GM18873 (cell line): ENCODE measurements around the gene ACTN1.

Source experiments
- ATAC-seq: cut with Tn5 transposase; IDR thresholded peaks from one replicate; pipeline ENCODE4 v1.9.1; 2021; ENCODE audit warnings: mild to moderate bottlenecking, moderate library complexity, moderate number of reproducible peaks; ENCODE audit not compliant: unreplicated experiment, low FRiP score

ACTN1 gene

DNA sequence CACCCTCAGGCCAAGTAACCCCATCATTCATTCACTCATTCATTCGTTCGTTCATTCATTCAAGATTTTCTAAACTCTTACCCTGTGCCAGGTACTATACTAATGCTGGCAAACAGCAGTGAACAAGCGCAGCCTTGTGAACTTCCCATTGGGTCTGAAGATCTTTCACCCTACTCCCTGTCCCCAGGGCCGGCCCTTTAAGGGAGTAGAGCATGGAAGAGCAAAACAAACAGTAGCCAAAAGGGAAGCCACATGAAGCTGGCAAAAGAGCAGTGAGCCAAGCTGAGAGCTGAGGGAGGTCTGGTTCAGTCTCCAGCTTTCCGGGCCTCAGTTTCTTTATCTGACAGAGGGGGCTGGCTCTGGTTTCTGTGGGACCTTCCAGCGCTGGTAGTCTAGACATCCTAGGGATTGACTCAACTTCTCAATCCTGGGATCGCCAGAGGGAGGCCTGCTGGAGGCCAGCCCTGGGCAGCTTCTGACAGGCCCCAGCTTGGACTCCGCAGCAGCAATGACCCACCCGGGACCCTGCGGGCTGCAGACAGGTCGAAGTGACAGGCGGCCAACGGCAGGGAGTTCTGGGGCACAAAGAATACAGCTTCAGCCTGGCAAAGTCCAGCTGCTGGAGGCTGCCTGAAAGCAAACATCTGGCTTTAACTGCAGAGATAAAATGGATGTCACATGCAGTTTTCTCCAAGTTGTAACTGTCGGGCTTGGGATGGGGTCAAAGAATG lies 27.1 kb downstream of the ACTN1 start:
- ATAC-seq, result no peak

DNA sequence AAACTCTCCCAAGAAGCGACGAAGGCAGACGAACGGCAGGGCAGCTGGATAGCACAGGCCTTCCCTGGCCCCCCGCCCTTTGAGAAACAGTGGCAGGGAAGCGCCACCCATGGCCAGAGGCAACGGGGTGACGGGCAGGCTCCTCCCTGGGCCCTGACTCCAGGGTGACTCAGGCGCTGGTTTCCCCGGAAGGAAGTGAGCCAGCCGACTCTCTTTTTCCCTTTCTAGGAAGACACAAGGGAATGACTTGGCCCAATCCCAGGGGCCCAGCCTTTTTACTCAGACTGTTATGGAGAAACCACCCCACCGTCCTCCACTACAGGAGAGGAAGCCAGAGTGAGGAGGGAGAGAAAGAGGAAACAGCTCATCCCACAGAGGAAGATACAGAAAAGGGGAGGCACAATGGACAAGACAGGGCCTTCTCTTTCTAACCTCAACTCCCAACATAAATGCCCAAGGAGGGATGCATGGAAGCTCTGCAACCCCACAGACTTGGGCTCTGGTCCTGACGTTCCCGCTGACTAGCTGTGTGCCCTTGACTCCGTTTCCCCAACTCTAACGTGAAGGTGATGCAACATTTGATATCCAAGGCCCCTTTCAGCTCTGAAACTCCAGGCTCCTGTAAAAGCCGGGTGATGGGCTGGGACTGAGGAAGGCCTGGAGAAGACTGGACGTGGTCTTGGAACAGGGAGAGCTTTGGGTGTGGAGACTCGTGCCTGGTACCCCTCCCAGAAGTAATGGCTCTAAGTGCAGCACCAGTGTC lies 27.9 kb downstream of the ACTN1 start:
- no peak for ATAC-seq

DNA sequence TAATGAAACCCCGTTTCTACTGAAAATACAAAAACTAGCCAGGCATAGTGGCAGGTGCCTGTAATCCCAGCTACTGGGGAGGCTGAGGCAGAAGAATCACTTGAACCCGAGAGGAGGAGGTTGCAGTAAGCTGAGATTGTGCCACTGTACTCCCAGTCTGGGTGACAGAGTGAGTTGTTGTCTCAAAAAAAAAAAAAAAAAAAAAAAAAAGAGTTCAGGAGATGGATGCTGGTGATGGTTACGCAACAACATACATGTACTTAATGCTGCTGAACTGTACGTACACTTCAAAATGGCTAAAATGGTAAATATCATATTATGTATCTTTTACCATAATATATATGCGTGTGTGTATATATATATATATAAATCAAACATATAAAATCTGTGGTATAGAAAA lies 29.0 kb downstream of the ACTN1 start:
- no peak for ATAC-seq

DNA sequence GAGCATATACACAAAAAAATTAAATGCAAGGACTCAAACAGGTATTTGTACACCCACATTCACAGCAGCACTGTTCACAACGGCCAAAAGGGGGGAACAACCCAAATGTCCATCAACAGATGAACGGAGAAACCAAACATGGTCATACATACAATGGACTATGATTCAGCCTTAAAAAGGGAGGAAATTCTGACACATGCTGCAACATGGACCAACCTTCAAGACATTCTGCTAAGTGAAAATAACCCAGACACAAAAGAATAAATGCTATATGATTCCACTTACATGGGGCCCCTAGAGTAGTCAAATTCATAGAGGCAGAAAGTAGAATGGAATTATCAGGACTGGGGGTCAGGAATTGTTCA lies 29.5 kb downstream of the ACTN1 start:
- no peak for ATAC-seq

DNA sequence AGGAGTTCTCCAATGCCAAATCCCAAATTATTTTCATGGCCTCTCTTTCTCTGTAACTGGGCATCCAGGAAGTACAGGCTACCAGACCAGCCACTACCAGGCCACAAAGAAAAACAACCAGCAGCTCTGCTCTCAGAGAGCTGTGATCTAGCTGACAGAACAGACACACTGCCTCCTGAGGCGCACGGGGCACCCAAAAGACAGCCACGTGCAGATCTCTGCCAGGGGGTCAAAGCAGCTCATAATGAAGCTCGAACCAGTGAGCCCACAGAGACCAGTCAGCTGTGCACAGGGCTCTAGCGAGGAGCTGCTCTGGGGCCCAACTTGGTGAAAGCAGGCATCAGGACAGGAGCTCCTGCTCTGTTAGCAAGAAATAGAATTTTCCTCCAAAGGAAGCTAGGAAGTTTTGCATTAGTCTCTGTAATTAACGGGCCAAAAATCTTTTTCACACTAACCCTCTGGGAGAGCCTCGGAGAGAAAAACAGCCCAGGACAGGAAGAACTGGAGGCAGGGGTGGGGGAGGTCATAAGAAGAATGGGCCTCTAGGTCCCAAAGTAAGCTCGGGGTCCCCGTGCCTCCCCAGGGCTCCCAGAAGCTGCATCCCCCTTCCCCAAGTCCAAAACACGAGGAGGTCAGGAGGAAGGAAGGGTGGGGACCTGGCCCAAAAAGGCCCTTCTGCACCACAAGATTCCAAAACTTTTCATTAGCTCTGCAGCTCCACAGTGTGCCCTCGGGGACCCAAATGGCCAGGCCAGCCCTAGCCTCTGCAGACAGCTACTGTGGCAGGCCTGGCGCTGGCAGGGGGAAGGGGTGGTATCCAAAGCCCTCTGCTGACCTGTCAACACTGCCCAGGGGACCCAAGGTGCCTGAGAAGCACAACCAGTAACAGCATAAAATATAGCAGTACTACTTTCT lies 30.2 kb downstream of the ACTN1 start:
- ATAC-seq, result no peak

DNA sequence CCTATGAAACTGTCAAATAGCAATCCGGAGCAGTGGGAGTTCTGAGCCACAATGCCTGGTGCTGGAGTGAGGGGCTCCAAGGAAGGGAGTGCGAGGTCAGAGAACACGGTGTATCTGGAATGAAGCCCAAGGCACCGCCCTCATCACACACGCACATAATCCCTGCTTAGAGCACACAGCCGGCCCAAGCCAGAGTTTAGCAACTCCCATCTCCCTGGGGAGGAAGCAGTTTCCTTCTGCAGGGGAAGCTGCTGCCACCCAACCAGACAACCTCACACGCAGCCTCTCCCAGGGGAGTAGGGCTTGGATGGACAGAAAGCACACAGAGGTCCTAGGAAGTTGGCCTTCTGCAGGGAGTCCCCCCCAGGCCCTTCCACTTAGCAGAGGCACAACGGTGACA lies 31.3 kb downstream of the ACTN1 start:
- ATAC-seq, result no peak

DNA sequence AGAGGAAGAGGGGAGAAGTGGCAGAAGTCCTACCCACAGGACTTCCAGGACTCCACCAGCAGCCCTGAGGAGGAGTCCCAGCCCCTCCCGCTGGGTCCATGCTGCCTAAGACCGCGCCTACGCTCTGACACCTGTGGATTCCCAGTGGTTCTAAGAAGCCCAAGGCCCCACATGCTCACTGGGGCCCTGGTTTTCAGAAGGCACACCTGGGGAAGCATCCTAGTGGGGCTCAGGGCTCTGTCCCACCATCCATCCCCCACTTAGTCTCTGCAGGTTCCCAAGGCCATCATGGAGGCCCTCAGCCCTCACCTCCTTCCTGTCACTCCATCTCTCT lies 32.6 kb downstream of the ACTN1 start:
- ATAC-seq, result no peak

DNA sequence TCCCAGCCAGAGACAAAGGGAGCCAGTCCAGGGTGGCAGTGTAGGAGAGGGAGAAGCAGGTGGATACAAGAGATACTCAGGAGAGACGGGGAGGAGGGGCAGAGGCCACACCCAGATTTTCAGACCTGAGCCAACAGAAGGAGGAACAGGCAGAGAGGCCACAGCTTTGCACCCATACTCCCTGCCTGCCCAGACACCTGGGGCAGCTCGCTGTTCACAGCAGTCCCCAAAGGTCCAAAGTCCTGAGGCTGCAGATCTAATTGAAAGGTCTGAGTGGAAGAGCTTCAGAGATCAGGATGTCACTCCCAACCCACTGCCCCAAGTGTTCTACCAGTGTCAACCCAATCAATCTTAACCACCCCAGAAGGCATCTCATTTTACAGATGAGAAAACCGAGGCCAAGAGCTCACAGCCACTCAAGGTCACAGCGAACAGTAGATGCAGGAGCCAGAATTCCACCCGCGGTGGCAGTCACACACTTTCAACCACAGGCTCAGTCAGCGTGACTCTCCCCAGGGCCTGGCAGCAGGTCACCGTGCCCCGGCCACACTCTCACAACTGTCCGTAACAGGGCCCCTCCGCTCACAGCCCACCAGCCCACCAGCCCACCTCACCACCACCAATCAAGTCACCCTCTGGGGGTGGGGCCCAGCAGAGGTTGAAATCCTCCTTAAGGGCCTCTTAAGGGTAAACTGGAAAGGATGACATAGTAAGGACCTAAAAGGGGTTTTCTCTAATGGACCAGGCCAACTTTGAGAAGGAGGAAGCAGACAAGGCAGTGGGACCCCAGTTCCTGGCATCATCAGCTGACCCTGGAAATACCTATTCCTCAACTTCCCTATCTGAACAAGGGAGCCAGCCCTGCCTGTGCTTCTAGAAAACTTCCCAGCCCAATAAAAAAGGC lies 33.3 kb downstream of the ACTN1 start:
- ATAC-seq, result no peak

DNA sequence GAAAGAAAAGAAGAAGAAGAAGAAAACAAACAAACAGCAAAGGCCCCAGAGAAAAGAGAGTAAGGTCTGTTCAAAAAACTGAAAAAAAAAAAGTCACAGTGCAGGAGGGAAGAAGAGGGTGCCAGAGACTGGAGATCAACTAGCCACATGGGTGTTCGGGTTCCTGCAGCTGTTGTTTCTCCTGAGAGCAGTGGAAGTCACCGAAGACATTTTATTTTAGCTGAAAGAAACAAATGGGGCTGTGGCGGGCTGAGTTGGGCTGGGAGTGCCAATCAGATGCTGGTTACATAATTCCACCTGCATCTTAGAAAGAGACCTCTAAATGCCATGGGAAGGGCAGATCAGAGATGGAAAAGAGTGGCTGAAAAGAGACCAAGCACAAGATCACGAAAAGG lies 33.9 kb downstream of the ACTN1 start:
- ATAC-seq, result no peak

DNA sequence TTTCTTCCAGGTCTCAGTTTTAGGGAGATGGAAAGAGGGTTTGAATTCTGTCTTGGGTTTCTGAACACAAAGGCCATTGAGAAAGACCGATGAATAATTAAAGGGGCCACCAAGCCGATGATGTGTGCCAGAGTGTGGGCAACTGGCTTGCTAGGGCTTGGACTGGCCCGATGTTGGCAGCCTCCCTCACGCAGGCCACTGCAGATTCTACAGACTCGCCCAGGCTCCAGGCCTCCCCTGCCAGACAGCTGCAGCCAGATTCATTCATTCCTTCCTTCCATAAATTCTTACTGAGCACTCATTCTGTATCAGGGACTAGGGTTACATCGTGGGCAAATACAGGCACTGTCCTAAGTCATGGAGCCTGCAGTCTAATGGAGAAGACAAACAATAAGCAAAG lies 34.9 kb downstream of the ACTN1 start:
- no peak for ATAC-seq

DNA sequence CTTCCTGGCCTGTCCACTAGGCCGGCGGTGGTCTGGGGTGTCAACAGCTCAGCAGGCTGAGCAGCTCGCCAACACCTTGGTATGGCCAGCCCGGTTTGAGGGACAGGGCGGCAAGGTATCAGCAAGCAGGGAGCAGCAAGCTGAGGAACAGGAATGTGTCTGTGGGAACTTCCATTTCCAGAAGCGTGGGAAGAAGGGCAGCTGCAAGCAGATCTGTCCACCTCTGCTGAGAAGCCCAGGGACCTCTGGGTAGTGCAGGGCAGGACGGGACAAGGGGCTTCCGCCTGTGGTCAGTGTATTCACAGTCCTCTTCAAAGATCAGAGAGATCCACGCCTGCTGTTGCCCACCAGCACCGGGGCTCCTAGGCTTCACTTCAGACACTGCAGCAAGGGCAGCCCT lies 36.0 kb downstream of the ACTN1 start:
- no peak for ATAC-seq

DNA sequence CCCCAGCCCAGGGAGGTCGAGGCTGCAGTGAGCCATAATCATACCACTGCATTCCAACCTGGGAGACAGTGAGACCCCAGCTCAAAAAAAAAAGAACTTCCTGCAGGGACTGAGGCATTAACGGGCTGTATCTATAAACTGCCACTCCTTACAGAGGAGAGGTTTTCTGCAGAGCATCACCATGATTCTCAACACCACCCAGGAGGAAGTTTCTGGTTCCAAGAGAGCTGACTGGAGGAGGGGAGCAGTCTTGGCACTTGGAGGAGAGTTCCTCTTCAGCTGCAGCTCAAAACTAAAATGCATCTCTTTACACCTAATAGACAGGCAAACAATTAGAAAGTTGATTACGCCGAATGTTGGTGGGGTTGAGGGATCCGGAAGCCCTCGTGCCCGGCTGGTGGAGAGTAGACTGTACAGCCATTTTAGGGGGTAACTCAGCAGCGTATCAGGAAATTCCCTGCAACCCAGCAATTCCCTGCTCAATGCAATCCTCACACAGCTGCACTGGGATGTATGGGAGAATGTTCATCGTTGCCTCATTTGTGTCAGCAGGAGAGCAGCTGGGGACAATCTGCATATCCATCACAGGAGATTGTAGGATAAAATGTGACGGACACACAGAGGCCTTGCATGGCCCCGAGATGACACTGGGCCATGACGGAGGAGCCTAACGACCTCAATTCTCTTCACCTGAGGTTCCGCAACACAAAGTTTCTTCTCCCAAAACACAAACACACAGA lies 36.6 kb downstream of the ACTN1 start:
- no peak for ATAC-seq

DNA sequence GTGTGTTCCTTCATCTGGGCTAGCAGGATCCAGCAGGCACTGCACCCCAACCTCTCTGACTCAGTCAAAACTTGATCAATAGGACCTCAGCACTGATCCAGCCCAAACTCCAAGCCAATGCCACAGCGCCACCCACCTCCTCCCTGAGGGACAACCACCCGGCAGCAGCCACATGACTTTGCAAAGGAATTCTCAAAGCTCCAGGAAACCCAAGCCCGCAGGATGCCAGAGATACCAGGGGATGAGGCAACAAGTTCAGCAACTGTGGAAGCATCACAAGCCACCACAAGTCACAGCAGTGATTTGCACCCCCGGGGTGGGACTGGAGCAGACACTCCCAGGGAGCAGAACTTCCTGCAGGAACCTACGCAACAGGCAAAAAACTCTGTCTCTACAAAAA lies 37.3 kb downstream of the ACTN1 start:
- ATAC-seq, result no peak

DNA sequence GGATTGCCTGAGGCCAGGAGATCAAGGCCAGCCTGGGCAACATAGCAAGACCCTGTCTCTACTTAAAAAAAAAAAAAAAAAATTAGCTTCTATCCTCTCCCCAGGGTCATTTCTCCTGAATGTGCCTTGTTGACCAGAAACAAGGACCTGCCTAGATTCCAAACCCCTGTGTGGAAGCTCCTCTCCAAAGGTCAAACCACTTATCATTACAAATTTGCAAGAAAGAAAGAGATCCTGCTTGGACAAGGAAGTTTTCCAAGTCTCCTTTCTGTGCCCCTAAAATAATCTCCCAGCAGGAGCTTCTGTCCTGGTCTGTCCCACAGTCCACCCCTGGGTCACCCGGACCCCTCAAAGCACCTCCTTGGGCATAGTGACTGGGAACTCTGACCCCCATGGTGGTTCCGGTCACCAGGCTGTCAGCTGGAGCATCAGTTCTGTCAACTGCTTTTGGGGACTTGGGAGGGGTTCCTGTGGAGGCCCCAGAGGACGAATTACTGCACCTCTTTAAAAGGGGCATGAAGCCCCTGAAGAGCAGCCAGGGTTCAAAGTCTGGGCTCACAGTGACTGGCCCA lies 38.4 kb downstream of the ACTN1 start:
- no peak for ATAC-seq

DNA sequence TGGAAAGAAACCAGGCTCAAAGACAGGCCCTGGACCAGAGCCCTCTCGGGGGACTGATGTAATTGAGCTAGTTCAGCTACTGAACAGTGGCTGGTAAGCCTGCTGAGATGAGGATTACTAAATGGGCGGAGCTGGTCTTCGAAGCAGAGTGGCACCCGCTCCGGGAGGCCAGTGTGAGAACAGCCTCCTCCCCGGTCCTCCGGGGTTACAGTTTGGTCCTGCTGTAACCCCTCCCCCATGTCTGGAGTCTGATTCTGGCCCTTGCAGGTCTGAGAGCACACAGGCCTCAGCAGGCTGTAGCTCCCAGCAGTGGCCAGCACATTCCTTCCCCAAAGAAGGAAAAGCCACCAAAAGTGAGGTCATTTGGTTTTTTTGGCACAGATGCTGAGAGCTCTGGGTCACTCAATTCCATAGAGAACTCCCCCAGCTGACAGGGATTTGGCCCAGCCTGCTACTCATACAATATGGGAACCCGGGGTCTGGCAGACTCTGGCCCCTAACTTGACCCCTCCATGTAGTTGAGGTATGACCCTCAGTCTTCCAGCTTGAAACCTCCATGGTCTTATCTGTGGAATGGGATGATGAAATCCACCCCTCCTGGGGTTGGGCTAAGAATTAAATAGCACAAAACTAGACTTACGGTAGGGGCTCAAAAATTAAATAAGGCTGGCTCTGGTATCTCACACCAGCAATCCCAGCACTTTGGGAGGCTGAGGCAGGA lies 39.0 kb downstream of the ACTN1 start:
- no peak for ATAC-seq

DNA sequence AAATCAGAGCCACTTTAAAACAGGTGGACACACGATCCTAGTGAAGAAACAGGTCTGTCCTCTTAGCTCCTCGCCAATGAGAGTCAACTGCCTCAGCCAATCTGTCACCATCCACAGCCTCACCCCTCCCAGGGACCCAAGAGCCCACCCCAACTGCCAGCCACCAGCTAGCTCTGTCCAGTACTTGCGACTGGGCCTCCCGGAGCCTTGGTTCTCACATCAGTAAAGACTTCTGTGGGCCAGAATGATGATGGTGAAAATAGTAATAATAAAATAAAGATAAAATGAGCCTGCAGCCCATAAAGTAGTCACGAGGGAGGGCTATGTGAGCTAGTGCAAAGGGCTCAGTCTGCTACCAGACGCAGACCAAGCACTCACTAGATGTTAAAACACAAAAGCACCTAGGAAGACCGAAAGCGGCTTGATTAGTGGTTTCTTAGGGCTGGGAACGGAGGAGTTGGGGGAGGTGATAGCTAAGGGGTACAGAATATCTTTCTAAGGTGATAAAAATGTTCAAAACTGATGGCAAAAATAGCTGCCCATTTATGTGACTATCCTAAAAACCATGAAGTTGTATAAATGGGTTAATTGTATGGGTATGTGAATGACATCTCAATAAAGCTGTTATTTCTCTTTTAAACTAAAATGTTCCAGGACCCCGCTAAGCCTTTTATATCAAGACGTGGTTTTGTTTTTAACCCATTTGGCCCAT lies 39.8 kb downstream of the ACTN1 start:
- ATAC-seq, result no peak

DNA sequence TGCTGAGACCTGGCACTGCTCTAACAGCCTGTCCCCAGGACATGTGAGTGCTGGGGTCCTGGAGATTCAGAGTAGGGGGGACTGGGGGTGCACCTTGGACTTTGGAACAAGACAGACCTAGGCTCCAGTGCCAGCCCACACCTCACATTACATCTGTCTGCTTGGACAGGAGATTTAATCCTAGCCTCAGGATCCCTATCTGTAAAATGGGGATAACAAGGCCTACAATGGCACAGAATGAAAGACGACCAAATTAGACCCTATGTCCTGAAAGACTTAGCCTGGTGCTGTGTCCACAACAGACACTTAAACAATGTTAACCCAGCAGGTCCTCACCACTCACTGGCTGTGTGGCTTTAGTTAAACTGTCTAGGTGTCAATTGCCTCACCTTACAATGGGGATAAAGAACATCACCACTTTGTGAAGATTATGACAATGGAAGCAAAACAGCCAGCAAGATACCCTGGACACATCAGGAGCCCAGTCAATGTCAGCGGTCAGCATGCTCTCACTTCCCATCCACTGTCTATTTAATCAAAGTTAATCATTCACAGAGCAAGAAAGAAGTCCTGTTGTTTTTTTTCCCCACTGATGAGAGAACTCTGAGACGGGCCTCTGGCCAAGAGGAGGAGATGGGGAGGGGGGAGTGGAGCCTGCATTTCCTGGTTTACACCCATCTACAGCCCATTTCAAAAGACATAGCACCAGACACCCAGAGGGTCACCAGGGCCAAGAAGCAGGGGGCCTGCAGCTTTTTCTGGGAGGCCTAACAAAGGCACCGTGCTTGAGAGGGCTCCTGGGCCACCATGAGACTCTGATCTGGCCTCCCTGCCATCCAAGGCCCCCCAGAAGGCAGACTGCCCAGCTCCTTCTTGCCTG lies 40.6 kb downstream of the ACTN1 start:
- ATAC-seq, result no peak
